RWPE1 (cell line): ENCODE results near the gene JAK1.
A peak's percentile ranks its signal among the peaks of the same experiment; 100 is the strongest.
"Not testable (repeated sequence)": the region's sequence is repeated elsewhere in the genome, so short reads cannot be mapped to it uniquely, and the experiment has no call there.

Experiments used
- CTCF ChIA-PET: fragments of 350-600 bp; sonication (Branson Sonifier 250); formaldehyde crosslinking; extraction: SDS; loops from one replicate; lab custom pipeline; 2021; lab: Yijun Ruan, JAX
- POLR2A ChIA-PET: fragments of 400-600 bp; formaldehyde crosslinking; extraction: SDS; loops from one replicate; lab custom pipeline; 2020; ENCODE audit warnings: antibody characterized with exemption; ENCODE audit not compliant: low non-redundant PET; lab: Yijun Ruan, JAX
- DNase-seq: peaks from one replicate; pipeline ENCODE4 v3.0.0; 2012; ENCODE audit warnings: low spot score
- H3K27ac ChIP-seq: fragments of 450-650 bp; 2 replicates; pipeline ENCODE4 v1.5.1; 2017
- TF ChIP-seq, protein P1 (sequence below): fragments of 450-650 bp; conservative IDR thresholded peaks from 2 replicates; pipeline ENCODE4 v1.5.1; 2017; ENCODE audit warnings: low read depth, mild to moderate bottlenecking

JAK1 gene

DNA sequence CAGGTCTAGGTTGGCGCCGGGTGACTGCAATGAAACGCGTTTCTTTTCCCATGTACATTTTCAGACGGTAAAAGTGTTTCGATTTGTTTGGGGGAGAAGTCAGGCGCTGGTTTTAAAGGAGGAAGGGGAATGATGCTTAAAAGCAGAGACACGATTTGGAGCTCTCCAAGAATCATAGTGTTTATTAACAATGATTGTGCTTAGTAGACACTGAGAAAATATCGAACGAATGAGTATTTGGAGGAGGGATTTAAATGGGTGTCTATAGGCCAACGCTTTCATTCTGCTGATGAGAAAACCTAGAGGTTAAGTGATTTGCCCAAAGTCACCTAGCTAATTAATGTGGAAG lies 36.9 kb upstream of the JAK1 start:
- POLR2A ChIA-PET: no interaction called here
- TF ChIP-seq, protein P1, sequence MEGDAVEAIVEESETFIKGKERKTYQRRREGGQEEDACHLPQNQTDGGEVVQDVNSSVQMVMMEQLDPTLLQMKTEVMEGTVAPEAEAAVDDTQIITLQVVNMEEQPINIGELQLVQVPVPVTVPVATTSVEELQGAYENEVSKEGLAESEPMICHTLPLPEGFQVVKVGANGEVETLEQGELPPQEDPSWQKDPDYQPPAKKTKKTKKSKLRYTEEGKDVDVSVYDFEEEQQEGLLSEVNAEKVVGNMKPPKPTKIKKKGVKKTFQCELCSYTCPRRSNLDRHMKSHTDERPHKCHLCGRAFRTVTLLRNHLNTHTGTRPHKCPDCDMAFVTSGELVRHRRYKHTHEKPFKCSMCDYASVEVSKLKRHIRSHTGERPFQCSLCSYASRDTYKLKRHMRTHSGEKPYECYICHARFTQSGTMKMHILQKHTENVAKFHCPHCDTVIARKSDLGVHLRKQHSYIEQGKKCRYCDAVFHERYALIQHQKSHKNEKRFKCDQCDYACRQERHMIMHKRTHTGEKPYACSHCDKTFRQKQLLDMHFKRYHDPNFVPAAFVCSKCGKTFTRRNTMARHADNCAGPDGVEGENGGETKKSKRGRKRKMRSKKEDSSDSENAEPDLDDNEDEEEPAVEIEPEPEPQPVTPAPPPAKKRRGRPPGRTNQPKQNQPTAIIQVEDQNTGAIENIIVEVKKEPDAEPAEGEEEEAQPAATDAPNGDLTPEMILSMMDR: no peak
- CTCF ChIA-PET: interaction anchor here (0.5 to 0.7 kb wide), 3 partner anchors 235 to 1723 kb away, joined by 3 to 5 read pairs (median 4); no protein-coding TSS in a partner anchor
- no peak for DNase-seq
- H3K27ac ChIP-seq: peak overlapping the region; percentile 81

DNA sequence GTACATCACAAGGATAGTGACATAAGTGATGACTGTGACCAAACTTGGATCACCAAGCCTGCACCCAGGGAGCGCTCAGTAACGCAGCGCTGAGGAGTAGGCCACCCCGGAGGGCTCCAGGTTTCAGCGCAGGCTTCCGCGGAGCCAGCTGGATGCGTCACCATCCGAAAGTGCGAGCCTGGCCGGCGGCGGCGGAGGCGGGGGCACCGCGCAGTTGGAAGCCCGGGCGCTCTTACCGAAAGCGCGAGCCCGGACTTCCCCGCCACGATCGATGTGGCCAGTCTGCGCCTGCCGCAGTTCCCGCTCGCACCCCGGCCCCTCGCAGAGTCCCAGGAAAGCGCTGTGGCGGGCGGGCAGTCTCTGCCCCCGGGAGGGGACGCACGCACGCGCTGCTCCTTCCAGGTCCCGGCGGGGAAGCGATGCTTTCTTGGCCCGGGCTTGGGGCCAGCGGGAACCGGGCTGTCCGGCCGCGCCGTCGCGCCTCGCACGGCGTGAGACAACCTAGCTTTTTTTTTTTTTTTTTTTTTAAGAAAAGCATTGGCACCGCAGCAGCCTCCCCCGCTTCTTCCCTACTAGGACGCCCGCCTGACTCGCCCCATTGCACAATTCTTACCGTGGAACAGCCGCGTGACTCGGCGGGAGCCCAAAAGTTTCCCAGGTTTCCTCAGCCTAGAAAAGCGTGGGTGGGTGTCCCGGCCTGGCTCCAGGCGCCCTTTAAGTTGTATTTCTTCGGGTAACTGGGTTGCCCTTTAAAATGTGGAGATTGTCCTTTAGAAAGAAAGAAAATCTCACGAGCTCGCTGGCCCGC lies 36.4 kb upstream of the JAK1 start:
- ChIA-PET POLR2A (interaction anchor here (0.6 kb wide), 3 partner anchors 36 to 1369 kb away, joined by 3 to 7 read pairs (median 5); no protein-coding TSS in a partner anchor), CTCF (interaction anchor here (0.5 to 0.7 kb wide), 3 partner anchors 235 to 1724 kb away, joined by 3 to 5 read pairs (median 4); no protein-coding TSS in a partner anchor)
- peak overlapping the region; percentile 81 for H3K27ac ChIP-seq
- TF ChIP-seq, protein P1: no peak
- peak; percentile 85 for DNase-seq

DNA sequence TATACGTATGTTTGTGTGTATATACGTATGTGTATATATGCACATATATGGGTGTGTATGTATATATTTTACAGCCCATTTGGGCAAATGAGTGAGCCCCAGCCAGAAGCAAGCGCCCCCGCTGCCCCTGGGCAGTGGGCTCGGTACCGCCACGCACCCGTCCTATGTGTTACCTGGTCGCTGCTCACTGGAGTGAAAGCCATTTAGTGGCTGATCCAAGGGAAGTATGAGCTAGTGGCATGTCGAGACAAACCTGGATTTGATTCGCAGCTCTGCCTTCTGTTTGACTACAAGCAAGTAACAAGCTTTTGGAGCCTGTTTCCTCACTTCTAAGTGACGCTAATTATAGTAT lies 35.8 kb upstream of the JAK1 start:
- DNase-seq: no peak
- POLR2A ChIA-PET: interaction anchor here (0.6 kb wide), 1 partner anchor 35 kb away, joined by 5 read pairs; no protein-coding TSS in a partner anchor
- TF ChIP-seq, protein P1: no peak
- peak overlapping the region; percentile 81 for H3K27ac ChIP-seq
- CTCF ChIA-PET: no interaction called here

DNA sequence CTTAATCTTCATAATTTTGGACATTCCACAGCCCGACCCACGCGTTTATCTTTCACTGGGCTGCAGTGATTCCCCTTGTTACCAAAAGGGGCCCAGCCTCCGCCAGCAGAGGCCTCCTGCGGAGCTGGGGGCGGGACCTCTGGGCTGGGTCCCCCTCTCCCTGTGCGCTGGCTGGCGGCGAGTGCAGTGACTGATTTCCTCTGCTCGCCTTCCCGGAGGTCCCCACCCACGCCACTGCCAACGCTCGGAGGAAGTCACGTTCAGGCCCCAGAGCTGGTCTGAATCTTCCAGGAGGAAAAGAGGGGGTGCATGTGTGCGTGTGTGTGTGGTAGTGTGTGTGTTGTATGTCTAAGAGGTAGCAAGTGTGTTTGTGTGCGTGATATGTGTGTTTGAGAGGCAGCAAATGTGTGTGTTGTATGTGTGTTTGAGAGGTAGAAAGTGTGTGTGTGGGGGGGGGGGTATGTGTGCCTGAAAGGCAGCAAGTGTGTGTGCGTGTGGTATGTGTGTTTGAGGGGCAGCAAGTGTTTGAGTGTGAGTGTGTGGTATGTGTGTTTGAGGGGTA lies 35.0 kb upstream of the JAK1 start:
- H3K27ac ChIP-seq: no peak overlapping the region
- ChIA-PET POLR2A (no interaction called here), CTCF (interaction anchor here (0.6 kb wide), 1 partner anchor 36 kb away, joined by 3 read pairs; no protein-coding TSS in a partner anchor)
- TF ChIP-seq, protein P1: no peak
- DNase-seq: no peak

DNA sequence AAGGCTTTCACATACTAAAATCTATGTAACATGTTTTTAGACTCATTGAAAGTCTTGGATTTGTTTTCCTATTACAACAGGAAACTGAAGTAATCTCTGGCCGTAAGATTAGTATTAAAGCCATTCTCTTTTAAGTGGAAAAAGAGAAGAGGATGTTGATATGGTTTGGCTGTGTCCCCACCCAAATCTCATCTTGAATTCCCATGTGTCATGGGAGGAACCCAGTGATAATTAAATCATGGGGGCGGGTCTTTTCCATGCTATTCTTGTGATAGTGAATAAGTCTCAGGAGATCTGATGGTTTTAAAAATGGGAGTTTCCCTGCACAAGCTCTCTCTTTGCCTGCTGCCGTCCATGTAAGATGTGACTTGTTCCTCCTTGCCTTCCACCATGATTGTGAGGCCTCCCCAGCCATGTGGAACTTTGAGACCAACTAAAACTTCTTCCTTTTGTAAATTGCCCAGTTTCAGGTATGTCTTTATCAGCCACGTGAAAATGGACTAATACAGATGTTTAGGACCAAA lies 32.1 kb upstream of the JAK1 start:
- POLR2A ChIA-PET, DNase-seq, H3K27ac ChIP-seq: not testable (repeated sequence)
- CTCF ChIA-PET: interaction anchor here (0.7 kb wide), 1 partner anchor 95 kb away, joined by 3 read pairs; no protein-coding TSS in a partner anchor

DNA sequence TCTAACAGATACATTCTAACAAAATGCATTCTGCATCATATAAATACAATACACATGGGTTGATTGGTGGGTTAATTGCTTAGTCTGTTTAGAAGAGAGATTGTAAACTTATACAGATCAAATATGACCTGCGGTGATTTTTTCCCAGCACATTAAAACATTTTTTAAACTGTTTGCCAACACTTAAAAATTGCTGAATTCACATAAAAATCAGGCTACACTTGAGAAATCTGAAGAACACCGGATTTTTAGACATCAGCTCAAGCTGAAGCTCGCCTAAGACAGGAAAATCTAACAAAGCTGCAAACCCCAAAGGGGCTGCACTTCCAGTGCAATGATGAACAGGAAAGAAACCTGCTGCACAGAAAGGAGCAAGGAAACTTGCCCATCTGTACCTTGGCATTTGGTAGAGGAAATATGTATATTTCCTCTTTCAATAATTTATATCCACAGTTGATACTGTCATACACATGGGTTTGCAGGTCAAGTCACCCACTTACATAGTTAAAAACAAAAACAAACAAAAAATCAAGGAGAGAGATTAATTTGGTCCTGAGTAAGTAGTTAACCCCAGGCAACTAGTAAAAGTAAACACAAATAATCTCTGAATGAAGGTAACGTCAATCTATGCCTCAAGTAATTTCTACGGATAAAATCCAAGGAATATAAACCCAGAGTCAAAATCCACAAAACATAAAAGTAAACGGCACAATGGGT lies 30.4 kb upstream of the JAK1 start:
- H3K27ac ChIP-seq: no peak overlapping the region
- TF ChIP-seq, protein P1: no peak
- DNase-seq: no peak
- ChIA-PET CTCF (no interaction called here), POLR2A (interaction anchor here (0.5 kb wide), 1 partner anchor 10 kb away, joined by 5 read pairs; no protein-coding TSS in a partner anchor)
